HCT116 (cell line): ENCODE results near the gene CRMP1. TPM values are rescaled to one million over a fixed set of nuclear protein-coding genes. Genes with fewer than 3 reads are reported as not detected.

Source experiments
- ATAC-seq: fragments of 200-7000 bp; cut with Tn5 transposase; 2 replicates; pipeline ENCODE4 v1.9.1; 2020; ENCODE audit warnings: mild to moderate bottlenecking, moderate library complexity
- BruUV-seq: library from RNA; stranded (reverse); fragments of 400-500 nt; replicated peaks from 2 replicates; lab custom pipeline; 2021; lab: Mats Ljungman, UMichigan
- CTCF ChIA-PET: fragments of 300-600 bp; sonication (Branson Sonifier 250); formaldehyde crosslinking; loops from one replicate; lab custom pipeline; 2021; ENCODE audit warnings: antibody characterized with exemption; lab: Charles Lee
- POLR2A ChIA-PET: fragments of 300-600, 350-600 bp; sonication (Branson Sonifier 250); formaldehyde crosslinking; loops from one replicate; lab custom pipeline; 2021; ENCODE audit warnings: antibody characterized with exemption; lab: Charles Lee
- RAD21 ChIA-PET, 2 experiments: fragments of 300-600 bp; sonication (Branson Sonifier 250); formaldehyde crosslinking; loops; one replicate each; lab custom pipeline; 2023; ENCODE audit warnings: low total read pairs in 2 of 2; ENCODE audit not compliant: uncharacterized antibody in 2 of 2, unreplicated experiment in 2 of 2, low non-redundant PET in 1 of 2; lab: Charles Lee
- DNase-seq: peaks from one replicate; pipeline ENCODE4 v3.0.0-alpha.2; 2010; ENCODE audit warnings: low read depth, low spot score
- H2AFZ ChIP-seq: fragments of 200-600 bp; shearing (Covaris generic), sonication (generic); 2 replicates; pipeline ENCODE4 v1.6.1; 2017; ENCODE audit warnings: low read depth, mixed run types, mixed read lengths, antibody characterized with exemption, low read length; ENCODE audit not compliant: poor library complexity, severe bottlenecking
- H3K27ac ChIP-seq: 2 replicates; pipeline ENCODE4 v1.5.1; 2012; ENCODE audit warnings: low read depth, low read length
- H3K27me3 ChIP-seq: fragments of 200-600 bp; sonication (generic); 2 replicates; pipeline ENCODE4 v1.6.1; 2016; ENCODE audit warnings: mixed run types, low read length, mixed read lengths; ENCODE audit not compliant: insufficient read depth
- H3K36me3 ChIP-seq, 2 experiments: fragments of 200-500 bp in 1 of 2; fragments of 200-600 bp in 1 of 2; sonication (Bioruptor generic) in 1 of 2; sonication (generic) in 1 of 2; 2 replicates each; pipeline versions ENCODE4 v1.5.1 to v1.6.1; 2014 to 2016; ENCODE audit warnings: low read length in 2 of 2, inconsistent platforms in 1 of 2, mixed read lengths in 1 of 2, mixed run types in 1 of 2; ENCODE audit not compliant: insufficient read depth in 2 of 2, control insufficient read depth in 1 of 2
- H3K4me1 ChIP-seq, 2 experiments: fragments of 200-600 bp in 1 of 2; sonication (generic) in 1 of 2; 2 replicates each; pipeline versions ENCODE4 v1.5.1 to v1.6.1; 2012 to 2017; ENCODE audit warnings: low read length in 2 of 2, inconsistent platforms in 1 of 2, mild to moderate bottlenecking in 1 of 2, mixed read lengths in 1 of 2, mixed run types in 1 of 2, moderate library complexity in 1 of 2; ENCODE audit not compliant: insufficient read depth in 2 of 2, control insufficient read depth in 1 of 2
- H3K4me2 ChIP-seq: fragments of 200-600 bp; sonication (generic); 2 replicates; pipeline ENCODE4 v1.6.1; 2017; ENCODE audit warnings: mixed run types, low read length, mixed read lengths
- H3K4me3 ChIP-seq, 2 experiments: fragments of 200-600 bp in 1 of 2; sonication (generic) in 1 of 2; replicated peaks in 1 of 2; 2 replicates each; pipeline ENCODE4 v1.5.1; 2011 to 2016; ENCODE audit warnings: low read length in 2 of 2, control low read depth in 1 of 2, low read depth in 1 of 2, mild to moderate bottlenecking in 1 of 2, mixed read lengths in 1 of 2, mixed run types in 1 of 2
- H3K79me2 ChIP-seq: fragments of 200-600 bp; sonication (generic); 2 replicates; pipeline ENCODE4 v1.6.1; 2017; ENCODE audit warnings: mild to moderate bottlenecking, mixed run types, low read length, moderate library complexity, mixed read lengths; ENCODE audit not compliant: insufficient read depth
- H3K9ac ChIP-seq: fragments of 200-600 bp; sonication (generic); 2 replicates; pipeline ENCODE4 v1.6.1; 2016; ENCODE audit warnings: low read length, mixed read lengths
- H3K9me2 ChIP-seq: fragments of 200-600 bp; sonication (generic), shearing (Covaris generic); 2 replicates; pipeline ENCODE4 v1.6.1; 2017; ENCODE audit warnings: mixed run types, mild to moderate bottlenecking, moderate library complexity; ENCODE audit not compliant: insufficient read depth
- H3K9me3 ChIP-seq, 2 experiments: fragments of 200-500 bp in 1 of 2; fragments of 200-600 bp in 1 of 2; sonication (Bioruptor generic) in 1 of 2; sonication (generic) in 1 of 2; 2 replicates each; pipeline ENCODE4 v1.6.1; 2014 to 2017; ENCODE audit warnings: low read length in 2 of 2, mixed read lengths in 2 of 2, inconsistent platforms in 1 of 2, low read depth in 1 of 2, mild to moderate bottlenecking in 1 of 2, mixed run types in 1 of 2, moderate library complexity in 1 of 2; ENCODE audit not compliant: control insufficient read depth in 1 of 2, insufficient read depth in 1 of 2
- H4K20me1 ChIP-seq: fragments of 200-600 bp; sonication (generic), shearing (Covaris generic); 2 replicates; pipeline ENCODE4 v1.6.1; 2017; ENCODE audit warnings: mixed run types, mild to moderate bottlenecking, moderate library complexity; ENCODE audit not compliant: insufficient read depth
- CBX3 ChIP-seq: IDR thresholded peaks from 2 replicates; pipeline ENCODE4 v1.6.1; 2012; ENCODE audit warnings: low read depth
- CEBPB ChIP-seq: IDR thresholded peaks from 2 replicates; pipeline ENCODE4 v1.6.1; 2012; ENCODE audit warnings: low read depth
- EGR1 ChIP-seq: IDR thresholded peaks from 2 replicates; pipeline ENCODE4 v1.6.1; 2012; ENCODE audit warnings: low read depth
- EZH2phosphoT487 ChIP-seq: fragments of 200-600 bp; IDR thresholded peaks from 2 replicates; pipeline ENCODE4 v1.6.1; 2018; ENCODE audit warnings: antibody characterized with exemption, borderline replicate concordance
- FOSL1 ChIP-seq: IDR thresholded peaks from 2 replicates; pipeline ENCODE4 v1.6.1; 2012; ENCODE audit warnings: low read depth
- POLR2A ChIP-seq: IDR thresholded peaks from 2 replicates; pipeline ENCODE4 v1.7.0; 2011; ENCODE audit warnings: borderline replicate concordance; ENCODE audit not compliant: insufficient read depth, insufficient read length; ENCODE audit errors: extremely low read depth
- RAD21 ChIP-seq: IDR thresholded peaks from 2 replicates; pipeline ENCODE4 v1.6.1; 2012; ENCODE audit warnings: low read depth, mild to moderate bottlenecking
- TCF7L2 ChIP-seq: IDR thresholded peaks from 2 replicates; pipeline ENCODE4 v1.7.0; 2011; ENCODE audit warnings: borderline replicate concordance, inconsistent platforms; ENCODE audit not compliant: insufficient read depth, insufficient read length; ENCODE audit errors: extremely low read depth
- YY1 ChIP-seq: IDR thresholded peaks from 2 replicates; pipeline ENCODE4 v1.6.1; 2011; ENCODE audit warnings: low read length, low read depth, moderate library complexity, mild to moderate bottlenecking; ENCODE audit not compliant: insufficient replicate concordance; ENCODE audit errors: extremely low read depth
- ZFX ChIP-seq: fragments of 450-650 bp; IDR thresholded peaks from 2 replicates; pipeline ENCODE4 v1.6.1; 2017
- intact Hi-C: fragments of 100-400 bp; cut with micrococcal nuclease; formaldehyde crosslinking; loops from 2 replicates; pipeline ENCODE4 v1.10.0; 2022
- total RNA-seq: library from RNA; stranded (reverse); gene quantifications from one replicate; pipeline ENCODE4 v1.2.1, GENCODE V29; 2021; ENCODE audit not compliant: unreplicated experiment
- TF ChIP-seq, protein P1 (sequence below): IDR thresholded peaks from 2 replicates; pipeline ENCODE4 v1.6.1; 2011; ENCODE audit warnings: mild to moderate bottlenecking, low read length, moderate library complexity; ENCODE audit not compliant: insufficient replicate concordance; ENCODE audit errors: extremely low read depth
- TF ChIP-seq, protein P2 (sequence below), 3 experiments: fragments of 200-600 bp in 1 of 3; sonication (generic) in 1 of 3; IDR thresholded peaks in 2 of 3; conservative IDR thresholded peaks in 1 of 3; 2 replicates each; pipeline ENCODE4 v1.5.1; 2012 to 2017; ENCODE audit warnings: low read depth in 2 of 3, low read length in 2 of 3, antibody characterized with exemption in 1 of 3, borderline replicate concordance in 1 of 3, control low read depth in 1 of 3, mild to moderate bottlenecking in 1 of 3, mixed read lengths in 1 of 3, mixed run types in 1 of 3, moderate library complexity in 1 of 3; ENCODE audit not compliant: insufficient read depth in 1 of 3
- TF ChIP-seq, protein P3 (sequence below): IDR thresholded peaks from 2 replicates; pipeline ENCODE4 v1.6.1; 2012
- TF ChIP-seq, protein P4 (sequence below): IDR thresholded peaks from 2 replicates; pipeline ENCODE4 v1.6.1; 2012; ENCODE audit warnings: low read depth

The CRMP1 gene
- total RNA-seq, 1 experiment from 2014 or later, result not detected

DNA sequence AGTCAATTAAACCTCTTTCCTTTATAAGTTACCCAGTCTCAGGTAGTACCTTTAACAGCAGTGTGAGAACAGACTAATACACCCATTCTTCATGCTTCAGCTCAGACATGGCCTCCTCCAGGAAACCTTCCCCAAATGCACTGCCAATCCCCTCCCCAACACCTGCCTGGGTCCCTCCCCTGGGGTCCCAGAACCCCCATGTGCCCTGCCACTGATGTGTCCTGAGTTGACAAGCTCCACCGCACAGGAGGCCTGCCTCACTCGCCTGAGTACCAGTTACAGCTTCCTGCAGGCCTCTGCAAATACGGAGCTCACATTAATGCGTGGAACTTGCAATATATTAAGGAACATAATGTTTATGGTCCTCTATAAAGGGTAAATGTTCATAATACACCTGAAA lies 34.9 kb upstream of the CRMP1 start:
- no peak overlapping the region for H2AFZ ChIP-seq
- TF ChIP-seq POLR2A, result no peak
- TF ChIP-seq, protein P1, sequence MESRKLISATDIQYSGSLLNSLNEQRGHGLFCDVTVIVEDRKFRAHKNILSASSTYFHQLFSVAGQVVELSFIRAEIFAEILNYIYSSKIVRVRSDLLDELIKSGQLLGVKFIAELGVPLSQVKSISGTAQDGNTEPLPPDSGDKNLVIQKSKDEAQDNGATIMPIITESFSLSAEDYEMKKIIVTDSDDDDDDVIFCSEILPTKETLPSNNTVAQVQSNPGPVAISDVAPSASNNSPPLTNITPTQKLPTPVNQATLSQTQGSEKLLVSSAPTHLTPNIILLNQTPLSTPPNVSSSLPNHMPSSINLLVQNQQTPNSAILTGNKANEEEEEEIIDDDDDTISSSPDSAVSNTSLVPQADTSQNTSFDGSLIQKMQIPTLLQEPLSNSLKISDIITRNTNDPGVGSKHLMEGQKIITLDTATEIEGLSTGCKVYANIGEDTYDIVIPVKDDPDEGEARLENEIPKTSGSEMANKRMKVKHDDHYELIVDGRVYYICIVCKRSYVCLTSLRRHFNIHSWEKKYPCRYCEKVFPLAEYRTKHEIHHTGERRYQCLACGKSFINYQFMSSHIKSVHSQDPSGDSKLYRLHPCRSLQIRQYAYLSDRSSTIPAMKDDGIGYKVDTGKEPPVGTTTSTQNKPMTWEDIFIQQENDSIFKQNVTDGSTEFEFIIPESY, result no peak
- TF ChIP-seq EZH2phosphoT487, result no peak
- TF ChIP-seq FOSL1, result no peak
- TF ChIP-seq, protein P2, sequence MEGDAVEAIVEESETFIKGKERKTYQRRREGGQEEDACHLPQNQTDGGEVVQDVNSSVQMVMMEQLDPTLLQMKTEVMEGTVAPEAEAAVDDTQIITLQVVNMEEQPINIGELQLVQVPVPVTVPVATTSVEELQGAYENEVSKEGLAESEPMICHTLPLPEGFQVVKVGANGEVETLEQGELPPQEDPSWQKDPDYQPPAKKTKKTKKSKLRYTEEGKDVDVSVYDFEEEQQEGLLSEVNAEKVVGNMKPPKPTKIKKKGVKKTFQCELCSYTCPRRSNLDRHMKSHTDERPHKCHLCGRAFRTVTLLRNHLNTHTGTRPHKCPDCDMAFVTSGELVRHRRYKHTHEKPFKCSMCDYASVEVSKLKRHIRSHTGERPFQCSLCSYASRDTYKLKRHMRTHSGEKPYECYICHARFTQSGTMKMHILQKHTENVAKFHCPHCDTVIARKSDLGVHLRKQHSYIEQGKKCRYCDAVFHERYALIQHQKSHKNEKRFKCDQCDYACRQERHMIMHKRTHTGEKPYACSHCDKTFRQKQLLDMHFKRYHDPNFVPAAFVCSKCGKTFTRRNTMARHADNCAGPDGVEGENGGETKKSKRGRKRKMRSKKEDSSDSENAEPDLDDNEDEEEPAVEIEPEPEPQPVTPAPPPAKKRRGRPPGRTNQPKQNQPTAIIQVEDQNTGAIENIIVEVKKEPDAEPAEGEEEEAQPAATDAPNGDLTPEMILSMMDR (IDR thresholded peaks at IDR 0.05 in 2 of 3, conservative IDR thresholded peaks at IDR 0.05 in 1 of 3; ENCODE audit: borderline replicate concordance in 1 of 3, insufficient read depth in 1 of 3, low read depth in 2 of 3, low read length in 2 of 3), result no peak
- no peak for TF ChIP-seq CEBPB
- TF ChIP-seq RAD21, result no peak
- TF ChIP-seq CBX3, result no peak
- TF ChIP-seq ZFX, result no peak
- TF ChIP-seq, protein P3, sequence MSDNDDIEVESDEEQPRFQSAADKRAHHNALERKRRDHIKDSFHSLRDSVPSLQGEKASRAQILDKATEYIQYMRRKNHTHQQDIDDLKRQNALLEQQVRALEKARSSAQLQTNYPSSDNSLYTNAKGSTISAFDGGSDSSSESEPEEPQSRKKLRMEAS, result no peak
- TF ChIP-seq, protein P4, sequence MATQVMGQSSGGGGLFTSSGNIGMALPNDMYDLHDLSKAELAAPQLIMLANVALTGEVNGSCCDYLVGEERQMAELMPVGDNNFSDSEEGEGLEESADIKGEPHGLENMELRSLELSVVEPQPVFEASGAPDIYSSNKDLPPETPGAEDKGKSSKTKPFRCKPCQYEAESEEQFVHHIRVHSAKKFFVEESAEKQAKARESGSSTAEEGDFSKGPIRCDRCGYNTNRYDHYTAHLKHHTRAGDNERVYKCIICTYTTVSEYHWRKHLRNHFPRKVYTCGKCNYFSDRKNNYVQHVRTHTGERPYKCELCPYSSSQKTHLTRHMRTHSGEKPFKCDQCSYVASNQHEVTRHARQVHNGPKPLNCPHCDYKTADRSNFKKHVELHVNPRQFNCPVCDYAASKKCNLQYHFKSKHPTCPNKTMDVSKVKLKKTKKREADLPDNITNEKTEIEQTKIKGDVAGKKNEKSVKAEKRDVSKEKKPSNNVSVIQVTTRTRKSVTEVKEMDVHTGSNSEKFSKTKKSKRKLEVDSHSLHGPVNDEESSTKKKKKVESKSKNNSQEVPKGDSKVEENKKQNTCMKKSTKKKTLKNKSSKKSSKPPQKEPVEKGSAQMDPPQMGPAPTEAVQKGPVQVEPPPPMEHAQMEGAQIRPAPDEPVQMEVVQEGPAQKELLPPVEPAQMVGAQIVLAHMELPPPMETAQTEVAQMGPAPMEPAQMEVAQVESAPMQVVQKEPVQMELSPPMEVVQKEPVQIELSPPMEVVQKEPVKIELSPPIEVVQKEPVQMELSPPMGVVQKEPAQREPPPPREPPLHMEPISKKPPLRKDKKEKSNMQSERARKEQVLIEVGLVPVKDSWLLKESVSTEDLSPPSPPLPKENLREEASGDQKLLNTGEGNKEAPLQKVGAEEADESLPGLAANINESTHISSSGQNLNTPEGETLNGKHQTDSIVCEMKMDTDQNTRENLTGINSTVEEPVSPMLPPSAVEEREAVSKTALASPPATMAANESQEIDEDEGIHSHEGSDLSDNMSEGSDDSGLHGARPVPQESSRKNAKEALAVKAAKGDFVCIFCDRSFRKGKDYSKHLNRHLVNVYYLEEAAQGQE, result no peak
- no peak for TF ChIP-seq YY1
- no peak for TF ChIP-seq EGR1
- TF ChIP-seq TCF7L2, result no peak
- no peaks in the 10 kb centered on the region for H4K20me1 ChIP-seq
- H3K4me2 ChIP-seq, result no peak overlapping the region
- ChIA-PET POLR2A (no interaction called here), RAD21 (no interaction called here), CTCF (no interaction called here)
- DNase-seq (no peak), ATAC-seq (no peak)
- no peak overlapping the region for H3K9ac ChIP-seq
- no peak overlapping the region for H3K27ac ChIP-seq
- H3K79me2 ChIP-seq, result no peaks in the 10 kb centered on the region
- no peaks in the 10 kb centered on the region for H3K9me3 ChIP-seq
- intact Hi-C loops, result no loop called here
- no peaks in the 10 kb centered on the region for H3K36me3 ChIP-seq
- no peak overlapping the region for H3K4me3 ChIP-seq
- H3K9me2 ChIP-seq, result no peaks in the 10 kb centered on the region
- BruUV-seq, result no TSS peak
- H3K4me1 ChIP-seq, result no peaks in the 10 kb centered on the region; a peak in 1 of 4 replicates
- H3K27me3 ChIP-seq, result peaks cover 60% of the 10 kb centered on the region
